Ishikawa (cell line): ENCODE measurements around the gene SPPL2C.

Experiments
- CEBPB ChIP-seq: IDR thresholded peaks from 2 replicates; pipeline ENCODE4 v1.6.1; 2012
- CREB1 ChIP-seq: IDR thresholded peaks from 2 replicates; pipeline ENCODE4 v1.6.1; 2012; ENCODE audit warnings: low read depth
- EGR1 ChIP-seq: IDR thresholded peaks from 2 replicates; pipeline ENCODE4 v1.6.1; 2012
- EP300 ChIP-seq: IDR thresholded peaks from 2 replicates; pipeline ENCODE4 v1.6.1; 2012; ENCODE audit warnings: borderline replicate concordance
- FOXM1 ChIP-seq: IDR thresholded peaks from 2 replicates; pipeline ENCODE4 v1.6.1; 2012; ENCODE audit warnings: low read depth, borderline replicate concordance
- NFIC ChIP-seq: IDR thresholded peaks from 2 replicates; pipeline ENCODE4 v1.6.1; 2012
- RAD21 ChIP-seq: IDR thresholded peaks from 2 replicates; pipeline ENCODE4 v1.6.1; 2012; ENCODE audit warnings: low read depth
- TAF1 ChIP-seq: IDR thresholded peaks from 2 replicates; pipeline ENCODE4 v1.6.1; 2012; ENCODE audit warnings: low read depth, mild to moderate bottlenecking
- TCF12 ChIP-seq: IDR thresholded peaks from 2 replicates; pipeline ENCODE4 v1.6.1; 2012; ENCODE audit warnings: low read depth
- TEAD4 ChIP-seq: IDR thresholded peaks from 2 replicates; pipeline ENCODE4 v1.6.1; 2012
- YY1 ChIP-seq: IDR thresholded peaks from 2 replicates; pipeline ENCODE4 v1.6.1; 2012; ENCODE audit warnings: low read depth
- ZBTB7A ChIP-seq: IDR thresholded peaks from 2 replicates; pipeline ENCODE4 v1.6.1; 2012; ENCODE audit warnings: low read depth
- TF ChIP-seq, protein P1 (sequence below): IDR thresholded peaks from 2 replicates; pipeline ENCODE4 v1.6.1; 2012
- TF ChIP-seq, protein P2 (sequence below): IDR thresholded peaks from 2 replicates; pipeline ENCODE4 v1.6.1; 2012
- TF ChIP-seq, protein P3 (sequence below): IDR thresholded peaks from 2 replicates; pipeline ENCODE4 v1.6.1; 2012; ENCODE audit warnings: low read depth, mild to moderate bottlenecking

Gene SPPL2C

DNA sequence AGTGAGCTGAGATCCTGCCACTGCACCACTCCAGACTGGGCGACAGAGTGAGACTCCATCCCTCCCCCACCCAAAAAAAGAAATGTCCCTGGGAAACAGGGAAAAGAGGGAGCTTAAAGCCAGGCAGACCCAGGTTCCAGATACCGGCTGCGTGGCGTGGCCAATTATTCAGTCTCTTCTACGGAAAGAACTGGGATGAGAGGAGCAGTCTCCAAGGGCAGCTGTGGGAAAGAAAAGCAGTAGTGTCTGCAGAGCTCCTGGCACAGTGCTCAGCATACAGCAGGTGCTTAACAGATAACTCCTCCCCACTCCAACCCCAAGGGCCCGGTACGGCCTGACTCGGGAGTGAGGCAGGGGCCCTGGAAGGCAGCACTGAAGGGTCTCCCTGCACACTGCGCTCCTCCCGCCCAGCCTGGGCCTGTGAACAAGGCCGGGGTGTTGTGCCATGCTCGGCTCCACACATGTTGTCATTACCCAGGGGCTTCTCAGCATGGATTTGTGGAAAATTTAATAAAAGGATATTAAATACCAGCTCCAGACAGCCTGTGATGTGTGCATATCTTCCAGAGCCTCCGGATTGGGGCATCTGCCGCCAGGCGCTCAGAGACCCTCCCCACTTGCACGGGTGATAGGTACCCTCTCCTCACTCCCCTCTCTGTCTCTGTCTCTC, 17.6 kb upstream of the SPPL2C start:
- TF ChIP-seq, protein P1, sequence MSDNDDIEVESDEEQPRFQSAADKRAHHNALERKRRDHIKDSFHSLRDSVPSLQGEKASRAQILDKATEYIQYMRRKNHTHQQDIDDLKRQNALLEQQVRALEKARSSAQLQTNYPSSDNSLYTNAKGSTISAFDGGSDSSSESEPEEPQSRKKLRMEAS: no peak

DNA sequence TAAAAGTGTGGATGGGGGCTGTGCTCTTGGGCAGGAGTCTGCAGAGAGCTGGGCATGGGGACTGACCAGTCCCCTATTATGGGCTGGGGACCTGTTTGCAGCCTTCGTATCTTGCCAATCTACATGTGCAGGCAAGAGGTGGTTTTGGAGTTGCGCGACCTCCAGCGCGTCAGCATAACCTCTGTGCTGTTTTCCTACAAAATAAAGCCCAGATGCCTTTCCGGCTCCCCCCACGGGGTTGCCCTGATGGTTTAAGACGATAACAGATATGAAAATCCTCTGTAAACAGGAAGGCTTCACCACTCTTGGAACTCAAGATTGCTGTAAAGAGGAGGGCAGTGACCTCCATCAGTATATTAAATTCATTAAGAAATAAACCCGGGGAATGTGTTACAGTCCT, 16.5 kb upstream of the SPPL2C start:
- no peak for TF ChIP-seq TCF12
- TF ChIP-seq, protein P2, sequence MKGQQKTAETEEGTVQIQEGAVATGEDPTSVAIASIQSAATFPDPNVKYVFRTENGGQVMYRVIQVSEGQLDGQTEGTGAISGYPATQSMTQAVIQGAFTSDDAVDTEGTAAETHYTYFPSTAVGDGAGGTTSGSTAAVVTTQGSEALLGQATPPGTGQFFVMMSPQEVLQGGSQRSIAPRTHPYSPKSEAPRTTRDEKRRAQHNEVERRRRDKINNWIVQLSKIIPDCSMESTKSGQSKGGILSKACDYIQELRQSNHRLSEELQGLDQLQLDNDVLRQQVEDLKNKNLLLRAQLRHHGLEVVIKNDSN: no peak
- TF ChIP-seq ZBTB7A: no peak
- TF ChIP-seq RAD21: no peak
- no peak for TF ChIP-seq NFIC
- TF ChIP-seq TEAD4: no peak
- TF ChIP-seq, protein P1: no peak
- TF ChIP-seq EGR1: no peak
- TF ChIP-seq, protein P3, sequence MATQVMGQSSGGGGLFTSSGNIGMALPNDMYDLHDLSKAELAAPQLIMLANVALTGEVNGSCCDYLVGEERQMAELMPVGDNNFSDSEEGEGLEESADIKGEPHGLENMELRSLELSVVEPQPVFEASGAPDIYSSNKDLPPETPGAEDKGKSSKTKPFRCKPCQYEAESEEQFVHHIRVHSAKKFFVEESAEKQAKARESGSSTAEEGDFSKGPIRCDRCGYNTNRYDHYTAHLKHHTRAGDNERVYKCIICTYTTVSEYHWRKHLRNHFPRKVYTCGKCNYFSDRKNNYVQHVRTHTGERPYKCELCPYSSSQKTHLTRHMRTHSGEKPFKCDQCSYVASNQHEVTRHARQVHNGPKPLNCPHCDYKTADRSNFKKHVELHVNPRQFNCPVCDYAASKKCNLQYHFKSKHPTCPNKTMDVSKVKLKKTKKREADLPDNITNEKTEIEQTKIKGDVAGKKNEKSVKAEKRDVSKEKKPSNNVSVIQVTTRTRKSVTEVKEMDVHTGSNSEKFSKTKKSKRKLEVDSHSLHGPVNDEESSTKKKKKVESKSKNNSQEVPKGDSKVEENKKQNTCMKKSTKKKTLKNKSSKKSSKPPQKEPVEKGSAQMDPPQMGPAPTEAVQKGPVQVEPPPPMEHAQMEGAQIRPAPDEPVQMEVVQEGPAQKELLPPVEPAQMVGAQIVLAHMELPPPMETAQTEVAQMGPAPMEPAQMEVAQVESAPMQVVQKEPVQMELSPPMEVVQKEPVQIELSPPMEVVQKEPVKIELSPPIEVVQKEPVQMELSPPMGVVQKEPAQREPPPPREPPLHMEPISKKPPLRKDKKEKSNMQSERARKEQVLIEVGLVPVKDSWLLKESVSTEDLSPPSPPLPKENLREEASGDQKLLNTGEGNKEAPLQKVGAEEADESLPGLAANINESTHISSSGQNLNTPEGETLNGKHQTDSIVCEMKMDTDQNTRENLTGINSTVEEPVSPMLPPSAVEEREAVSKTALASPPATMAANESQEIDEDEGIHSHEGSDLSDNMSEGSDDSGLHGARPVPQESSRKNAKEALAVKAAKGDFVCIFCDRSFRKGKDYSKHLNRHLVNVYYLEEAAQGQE: no peak
- TF ChIP-seq CEBPB: no peak
- TF ChIP-seq EP300: no peak
- TF ChIP-seq YY1: no peak
- TF ChIP-seq CREB1: no peak

DNA sequence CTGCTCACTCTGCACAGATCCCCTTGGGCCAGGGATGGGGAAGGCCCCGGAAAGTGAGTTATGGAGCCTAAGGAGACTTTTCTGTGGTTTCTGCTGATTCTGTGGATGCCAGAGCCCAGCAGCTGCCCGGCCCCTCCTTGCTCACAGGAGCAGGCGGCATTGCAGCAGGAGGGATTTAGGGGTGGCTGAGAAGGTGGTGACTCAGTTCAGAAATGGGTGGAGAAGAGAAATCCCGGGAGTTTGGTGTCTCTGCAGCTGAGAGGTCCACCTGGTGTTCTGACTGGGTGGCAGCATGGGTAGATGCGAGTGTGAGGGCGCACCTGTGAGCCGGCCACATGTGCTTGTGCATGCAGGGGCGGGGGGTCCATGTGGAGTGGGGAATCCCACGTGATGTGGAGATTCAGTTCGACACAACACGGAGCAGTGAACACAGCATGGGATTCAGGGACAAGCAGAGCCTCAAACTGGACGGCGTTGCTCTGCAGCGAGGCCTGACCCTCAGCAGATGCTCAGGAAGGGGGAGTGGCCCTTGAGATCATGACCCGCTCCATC, 16.0 kb upstream of the SPPL2C start:
- TF ChIP-seq TCF12 (no peak), RAD21 (peak; percentile 40; the same call in 1 of the 2 replicates), TEAD4 (no peak), CEBPB (no peak)

DNA sequence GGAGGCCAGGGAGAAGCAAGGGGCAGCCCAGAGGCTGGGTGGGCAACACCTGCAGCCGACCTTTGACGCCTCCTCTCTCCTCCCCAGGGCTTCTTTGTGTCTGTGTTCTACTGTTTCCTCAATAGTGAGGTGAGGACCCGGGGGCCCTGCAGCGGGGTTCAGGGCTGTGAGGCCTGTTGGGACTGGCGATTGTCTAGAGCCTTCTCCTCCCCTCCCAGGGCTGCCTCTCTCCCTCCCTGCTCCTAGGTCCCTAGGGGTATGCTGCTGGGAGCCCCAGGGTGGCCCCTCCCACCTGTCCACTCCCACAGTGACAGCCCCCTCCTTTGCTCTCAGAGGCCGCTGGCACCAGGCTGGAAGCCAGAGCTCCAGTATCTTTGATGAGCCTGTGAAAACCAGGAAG, 10.8 kb upstream of the SPPL2C start:
- no peak for TF ChIP-seq ZBTB7A
- TF ChIP-seq YY1: no peak
- no peak for TF ChIP-seq CEBPB
- TF ChIP-seq FOXM1: no peak
- no peak for TF ChIP-seq TAF1
- TF ChIP-seq, protein P2: no peak
- TF ChIP-seq EGR1: no peak
- TF ChIP-seq, protein P3: no peak
- TF ChIP-seq NFIC: no peak
- TF ChIP-seq RAD21: no peak
- TF ChIP-seq EP300: no peak
- no peak for TF ChIP-seq TCF12
- TF ChIP-seq, protein P1: no peak
- no peak for TF ChIP-seq TEAD4

DNA sequence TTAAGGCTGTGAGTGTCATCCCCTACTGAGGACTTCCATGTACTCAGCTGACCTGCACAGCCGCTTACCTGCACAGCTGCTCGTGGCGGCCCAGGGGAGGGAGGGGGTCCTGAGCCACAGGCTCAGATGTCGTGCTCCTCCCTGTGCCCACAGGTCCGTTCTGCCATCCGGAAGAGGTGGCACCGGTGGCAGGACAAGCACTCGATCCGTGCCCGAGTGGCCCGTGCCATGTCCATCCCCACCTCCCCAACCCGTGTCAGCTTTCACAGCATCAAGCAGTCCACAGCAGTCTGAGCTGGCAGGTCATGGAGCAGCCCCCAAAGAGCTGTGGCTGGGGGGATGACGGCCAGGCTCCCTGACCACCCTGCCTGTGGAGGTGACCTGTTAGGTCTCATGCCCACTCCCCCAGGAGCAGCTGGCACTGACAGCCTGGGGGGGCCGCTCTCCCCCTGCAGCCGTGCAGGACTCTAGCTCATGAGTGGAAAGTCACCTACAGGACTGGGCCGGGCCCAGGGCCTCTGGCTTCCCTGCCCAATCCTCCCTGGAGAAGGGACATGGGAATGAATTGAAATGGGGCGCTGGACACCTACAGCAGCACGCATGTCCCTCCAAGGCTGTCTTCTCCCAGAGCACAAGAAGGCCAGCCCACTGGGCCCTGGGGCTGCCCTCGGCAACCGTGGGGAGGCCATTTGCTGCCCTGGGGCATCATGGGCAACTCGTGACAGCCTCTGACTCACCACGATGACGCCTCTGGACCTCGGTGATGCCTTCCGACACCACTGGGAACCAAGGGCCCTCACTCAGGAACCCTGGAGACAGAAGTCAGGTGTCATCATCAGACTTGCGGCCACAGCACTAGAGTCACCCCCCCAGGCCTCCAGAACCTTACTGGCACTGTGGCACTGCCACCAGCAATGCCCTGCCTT, 9.9 kb upstream of the SPPL2C start:
- TF ChIP-seq CREB1 (no peak), TCF12 (no peak), EGR1 (no peak), YY1 (no peak), NFIC (no peak), EP300 (no peak), CEBPB (no peak), TEAD4 (no peak), FOXM1 (no peak), ZBTB7A (no peak), TAF1 (no peak), RAD21 (no peak)
- TF ChIP-seq, protein P1: no peak
- TF ChIP-seq, protein P3: no peak
- TF ChIP-seq, protein P2: no peak
